ENCODE measurements around the gene TMEM9. TPM values are rescaled to one million over a fixed set of nuclear protein-coding genes. Genes with fewer than 3 reads are reported as not detected.

TMEM9 gene
- total and polyA plus RNA-seq, 9 of the 15 experiments (the other 6 are each of a cell fraction or from before 2014, with no cell fraction given): 30.4 to 107 (median 67.6) TPM

DNA sequence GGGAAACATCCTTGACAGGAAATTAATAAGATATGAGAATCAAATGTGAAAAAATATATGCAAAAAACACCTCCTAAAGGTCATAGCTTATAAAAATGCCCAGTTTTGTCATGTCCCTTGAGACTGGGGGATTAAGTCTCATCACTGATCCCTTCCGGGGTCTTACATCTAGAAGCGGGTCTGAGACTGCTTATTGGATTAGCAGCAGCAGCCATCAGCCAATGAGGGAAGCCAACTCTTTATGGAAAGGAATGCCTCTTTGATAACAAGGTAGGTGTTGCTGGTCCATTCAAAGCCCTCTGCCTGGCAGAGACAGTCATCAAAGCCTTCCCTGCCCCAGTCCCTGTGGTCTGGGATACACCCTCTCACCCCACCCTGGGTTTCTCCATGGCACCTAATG, 38.2 kb downstream of the TMEM9 start (continued):
- TF ChIP-seq, protein P1, sequence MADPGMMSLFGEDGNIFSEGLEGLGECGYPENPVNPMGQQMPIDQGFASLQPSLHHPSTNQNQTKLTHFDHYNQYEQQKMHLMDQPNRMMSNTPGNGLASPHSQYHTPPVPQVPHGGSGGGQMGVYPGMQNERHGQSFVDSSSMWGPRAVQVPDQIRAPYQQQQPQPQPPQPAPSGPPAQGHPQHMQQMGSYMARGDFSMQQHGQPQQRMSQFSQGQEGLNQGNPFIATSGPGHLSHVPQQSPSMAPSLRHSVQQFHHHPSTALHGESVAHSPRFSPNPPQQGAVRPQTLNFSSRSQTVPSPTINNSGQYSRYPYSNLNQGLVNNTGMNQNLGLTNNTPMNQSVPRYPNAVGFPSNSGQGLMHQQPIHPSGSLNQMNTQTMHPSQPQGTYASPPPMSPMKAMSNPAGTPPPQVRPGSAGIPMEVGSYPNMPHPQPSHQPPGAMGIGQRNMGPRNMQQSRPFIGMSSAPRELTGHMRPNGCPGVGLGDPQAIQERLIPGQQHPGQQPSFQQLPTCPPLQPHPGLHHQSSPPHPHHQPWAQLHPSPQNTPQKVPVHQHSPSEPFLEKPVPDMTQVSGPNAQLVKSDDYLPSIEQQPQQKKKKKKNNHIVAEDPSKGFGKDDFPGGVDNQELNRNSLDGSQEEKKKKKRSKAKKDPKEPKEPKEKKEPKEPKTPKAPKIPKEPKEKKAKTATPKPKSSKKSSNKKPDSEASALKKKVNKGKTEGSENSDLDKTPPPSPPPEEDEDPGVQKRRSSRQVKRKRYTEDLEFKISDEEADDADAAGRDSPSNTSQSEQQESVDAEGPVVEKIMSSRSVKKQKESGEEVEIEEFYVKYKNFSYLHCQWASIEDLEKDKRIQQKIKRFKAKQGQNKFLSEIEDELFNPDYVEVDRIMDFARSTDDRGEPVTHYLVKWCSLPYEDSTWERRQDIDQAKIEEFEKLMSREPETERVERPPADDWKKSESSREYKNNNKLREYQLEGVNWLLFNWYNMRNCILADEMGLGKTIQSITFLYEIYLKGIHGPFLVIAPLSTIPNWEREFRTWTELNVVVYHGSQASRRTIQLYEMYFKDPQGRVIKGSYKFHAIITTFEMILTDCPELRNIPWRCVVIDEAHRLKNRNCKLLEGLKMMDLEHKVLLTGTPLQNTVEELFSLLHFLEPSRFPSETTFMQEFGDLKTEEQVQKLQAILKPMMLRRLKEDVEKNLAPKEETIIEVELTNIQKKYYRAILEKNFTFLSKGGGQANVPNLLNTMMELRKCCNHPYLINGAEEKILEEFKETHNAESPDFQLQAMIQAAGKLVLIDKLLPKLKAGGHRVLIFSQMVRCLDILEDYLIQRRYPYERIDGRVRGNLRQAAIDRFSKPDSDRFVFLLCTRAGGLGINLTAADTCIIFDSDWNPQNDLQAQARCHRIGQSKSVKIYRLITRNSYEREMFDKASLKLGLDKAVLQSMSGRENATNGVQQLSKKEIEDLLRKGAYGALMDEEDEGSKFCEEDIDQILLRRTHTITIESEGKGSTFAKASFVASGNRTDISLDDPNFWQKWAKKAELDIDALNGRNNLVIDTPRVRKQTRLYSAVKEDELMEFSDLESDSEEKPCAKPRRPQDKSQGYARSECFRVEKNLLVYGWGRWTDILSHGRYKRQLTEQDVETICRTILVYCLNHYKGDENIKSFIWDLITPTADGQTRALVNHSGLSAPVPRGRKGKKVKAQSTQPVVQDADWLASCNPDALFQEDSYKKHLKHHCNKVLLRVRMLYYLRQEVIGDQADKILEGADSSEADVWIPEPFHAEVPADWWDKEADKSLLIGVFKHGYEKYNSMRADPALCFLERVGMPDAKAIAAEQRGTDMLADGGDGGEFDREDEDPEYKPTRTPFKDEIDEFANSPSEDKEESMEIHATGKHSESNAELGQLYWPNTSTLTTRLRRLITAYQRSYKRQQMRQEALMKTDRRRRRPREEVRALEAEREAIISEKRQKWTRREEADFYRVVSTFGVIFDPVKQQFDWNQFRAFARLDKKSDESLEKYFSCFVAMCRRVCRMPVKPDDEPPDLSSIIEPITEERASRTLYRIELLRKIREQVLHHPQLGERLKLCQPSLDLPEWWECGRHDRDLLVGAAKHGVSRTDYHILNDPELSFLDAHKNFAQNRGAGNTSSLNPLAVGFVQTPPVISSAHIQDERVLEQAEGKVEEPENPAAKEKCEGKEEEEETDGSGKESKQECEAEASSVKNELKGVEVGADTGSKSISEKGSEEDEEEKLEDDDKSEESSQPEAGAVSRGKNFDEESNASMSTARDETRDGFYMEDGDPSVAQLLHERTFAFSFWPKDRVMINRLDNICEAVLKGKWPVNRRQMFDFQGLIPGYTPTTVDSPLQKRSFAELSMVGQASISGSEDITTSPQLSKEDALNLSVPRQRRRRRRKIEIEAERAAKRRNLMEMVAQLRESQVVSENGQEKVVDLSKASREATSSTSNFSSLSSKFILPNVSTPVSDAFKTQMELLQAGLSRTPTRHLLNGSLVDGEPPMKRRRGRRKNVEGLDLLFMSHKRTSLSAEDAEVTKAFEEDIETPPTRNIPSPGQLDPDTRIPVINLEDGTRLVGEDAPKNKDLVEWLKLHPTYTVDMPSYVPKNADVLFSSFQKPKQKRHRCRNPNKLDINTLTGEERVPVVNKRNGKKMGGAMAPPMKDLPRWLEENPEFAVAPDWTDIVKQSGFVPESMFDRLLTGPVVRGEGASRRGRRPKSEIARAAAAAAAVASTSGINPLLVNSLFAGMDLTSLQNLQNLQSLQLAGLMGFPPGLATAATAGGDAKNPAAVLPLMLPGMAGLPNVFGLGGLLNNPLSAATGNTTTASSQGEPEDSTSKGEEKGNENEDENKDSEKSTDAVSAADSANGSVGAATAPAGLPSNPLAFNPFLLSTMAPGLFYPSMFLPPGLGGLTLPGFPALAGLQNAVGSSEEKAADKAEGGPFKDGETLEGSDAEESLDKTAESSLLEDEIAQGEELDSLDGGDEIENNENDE (IDR thresholded peaks at IDR 0.05; ENCODE audit: low read depth, low read length): no peak
- no peak for TF ChIP-seq STAT5A (IDR thresholded peaks at IDR 0.05; ENCODE audit: borderline replicate concordance, low read length)
- TF ChIP-seq CHD4 (IDR thresholded peaks at IDR 0.05; ENCODE audit: insufficient read depth, insufficient replicate concordance, low read depth, low read length, poor library complexity, severe bottlenecking): no peak
- no peak for TF ChIP-seq RBBP5 (IDR thresholded peaks at IDR 0.05; ENCODE audit: borderline replicate concordance, insufficient read depth, low read length, poor library complexity, severe bottlenecking)
- no peak for TF ChIP-seq ZNF77 (CRISPR knock-in tag; IDR thresholded peaks at IDR 0.05)
- TF ChIP-seq, protein P2, sequence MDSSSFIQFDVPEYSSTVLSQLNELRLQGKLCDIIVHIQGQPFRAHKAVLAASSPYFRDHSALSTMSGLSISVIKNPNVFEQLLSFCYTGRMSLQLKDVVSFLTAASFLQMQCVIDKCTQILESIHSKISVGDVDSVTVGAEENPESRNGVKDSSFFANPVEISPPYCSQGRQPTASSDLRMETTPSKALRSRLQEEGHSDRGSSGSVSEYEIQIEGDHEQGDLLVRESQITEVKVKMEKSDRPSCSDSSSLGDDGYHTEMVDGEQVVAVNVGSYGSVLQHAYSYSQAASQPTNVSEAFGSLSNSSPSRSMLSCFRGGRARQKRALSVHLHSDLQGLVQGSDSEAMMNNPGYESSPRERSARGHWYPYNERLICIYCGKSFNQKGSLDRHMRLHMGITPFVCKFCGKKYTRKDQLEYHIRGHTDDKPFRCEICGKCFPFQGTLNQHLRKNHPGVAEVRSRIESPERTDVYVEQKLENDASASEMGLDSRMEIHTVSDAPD (CRISPR knock-in tag; IDR thresholded peaks at IDR 0.05): no peak
- no peak for TF ChIP-seq NFE2 (IDR thresholded peaks at IDR 0.05; ENCODE audit: low read depth)
- no peak for TF ChIP-seq SMC3 (conservative IDR thresholded peaks at IDR 0.05; ENCODE audit: insufficient read depth, low read depth, low read length)

Data from K562 (cell line).